CD14-positive monocyte (primary cell): ENCODE measurements around the gene CNST. TPM values are rescaled to one million over a fixed set of nuclear protein-coding genes. Genes with fewer than 3 reads are reported as not detected.

ENCODE experiments used
- DNase-seq, 3 donors: peaks; one replicate each; pipeline ENCODE4 v3.0.0-alpha.2; 2011 to 2022
- H2AFZ ChIP-seq: 2 replicates; pipeline ENCODE4 v1.6.0; 2012; ENCODE audit warnings: mild to moderate bottlenecking, low read depth, low read length, inconsistent platforms; ENCODE audit not compliant: insufficient read depth, poor library complexity, severe bottlenecking
- H3K27ac ChIP-seq, 2 donors: 1 replicate in 1 of 2; 2 replicates in 1 of 2; pipeline ENCODE4 v1.5.1; 2012 to 2013; ENCODE audit warnings: low read length in 2 of 2, control low read depth in 1 of 2, inconsistent platforms in 1 of 2, low read depth in 1 of 2, mild to moderate bottlenecking in 1 of 2
- H3K27me3 ChIP-seq, 2 donors: one replicate each; pipeline versions ENCODE4 v1.6.0 to v1.6.1; 2011 to 2013; ENCODE audit warnings: low read length in 2 of 2; ENCODE audit not compliant: control insufficient read depth in 2 of 2, insufficient read depth in 2 of 2
- H3K36me3 ChIP-seq, 2 donors: replicated peaks in 1 of 2; 1 replicate in 1 of 2; 2 replicates in 1 of 2; pipeline versions ENCODE4 v1.5.1 to v1.6.1; 2012 to 2013; ENCODE audit warnings: low read length in 2 of 2, control low read depth in 1 of 2, inconsistent platforms in 1 of 2, mild to moderate bottlenecking in 1 of 2; ENCODE audit not compliant: insufficient read depth in 2 of 2, control insufficient read depth in 1 of 2
- H3K4me1 ChIP-seq, 2 donors: 1 replicate in 1 of 2; 2 replicates in 1 of 2; pipeline versions ENCODE4 v1.5.1 to v1.6.1; 2012 to 2013; ENCODE audit warnings: low read length in 2 of 2, control low read depth in 1 of 2, inconsistent platforms in 1 of 2, mild to moderate bottlenecking in 1 of 2, moderate library complexity in 1 of 2; ENCODE audit not compliant: insufficient read depth in 2 of 2, control insufficient read depth in 1 of 2
- H3K4me2 ChIP-seq: replicated peaks from 2 replicates; pipeline ENCODE3; 2012; ENCODE audit warnings: low read length, moderate library complexity, mild to moderate bottlenecking; ENCODE audit not compliant: poor library complexity, severe bottlenecking; ENCODE audit errors: extremely low read depth
- H3K4me3 ChIP-seq, 3 experiments: fragments of 200-600 bp in 1 of 3; sonication (generic) in 1 of 3; replicated peaks in 1 of 3; 1 replicate in 2 of 3; 2 replicates in 1 of 3; pipeline ENCODE4 v1.5.1; 2011 to 2013; ENCODE audit warnings: low read length in 3 of 3, mild to moderate bottlenecking in 3 of 3, control low read depth in 2 of 3, low read depth in 2 of 3, inconsistent platforms in 1 of 3, moderate library complexity in 1 of 3
- H3K79me2 ChIP-seq: 2 replicates; pipeline ENCODE4 v1.6.0; 2012; ENCODE audit warnings: mild to moderate bottlenecking, control low read depth, inconsistent platforms, low read length, moderate library complexity; ENCODE audit not compliant: insufficient read depth
- H3K9ac ChIP-seq: 2 replicates; pipeline ENCODE4 v1.6.0; 2017; ENCODE audit warnings: low read length, mild to moderate bottlenecking; ENCODE audit not compliant: insufficient read depth, poor library complexity, severe bottlenecking
- H3K9me3 ChIP-seq, 2 donors: replicated peaks in 1 of 2; 1 replicate in 1 of 2; 2 replicates in 1 of 2; pipeline versions ENCODE4 v1.5.1 to v1.6.1; 2012 to 2013; ENCODE audit warnings: low read length in 2 of 2, control low read depth in 1 of 2; ENCODE audit not compliant: control insufficient read depth in 1 of 2, insufficient read depth in 1 of 2
- H4K20me1 ChIP-seq: 2 replicates; pipeline ENCODE4 v1.6.0; 2012; ENCODE audit warnings: mild to moderate bottlenecking, low read length, control low read depth, moderate library complexity; ENCODE audit not compliant: insufficient read depth
- H3K27ac Mint-ChIP-seq, 7 donors: one replicate each; pipeline ENCODE4 v1.8.0; 2020; ENCODE audit warnings: mild to moderate bottlenecking in 7 of 7, mixed read lengths in 7 of 7, moderate library complexity in 6 of 7, inconsistent platforms in 2 of 7
- H3K27me3 Mint-ChIP-seq, 3 donors: one replicate each; pipeline ENCODE4 v1.8.0; 2021 to 2022; ENCODE audit warnings: low read depth in 3 of 3, mild to moderate bottlenecking in 3 of 3, mixed read lengths in 3 of 3, moderate library complexity in 3 of 3, inconsistent platforms in 1 of 3
- H3K36me3 Mint-ChIP-seq, 2 donors: one replicate each; pipeline ENCODE4 v1.8.0; 2020; ENCODE audit warnings: mixed read lengths in 2 of 2, inconsistent platforms in 1 of 2, mild to moderate bottlenecking in 1 of 2
- H3K4me1 Mint-ChIP-seq: one replicate; pipeline ENCODE4 v1.8.0; 2020; ENCODE audit warnings: mild to moderate bottlenecking, mixed read lengths
- H3K4me3 Mint-ChIP-seq, 2 donors: one replicate each; pipeline ENCODE4 v1.8.0; 2020; ENCODE audit warnings: mild to moderate bottlenecking in 2 of 2, mixed read lengths in 2 of 2, moderate library complexity in 1 of 2
- H3K9me3 Mint-ChIP-seq, 7 donors: one replicate each; pipeline ENCODE4 v1.8.0; 2020 to 2022; ENCODE audit warnings: mixed read lengths in 7 of 7, mild to moderate bottlenecking in 6 of 7, moderate library complexity in 6 of 7, inconsistent platforms in 2 of 7
- CTCF ChIP-seq: fragments of 200-600 bp; IDR thresholded peaks from one replicate; pipeline ENCODE4 v1.8.0; 2022; ENCODE audit warnings: antibody characterized with exemption, mild to moderate bottlenecking
- WGBS: methylation state at CpG from one replicate; pipeline ENCODE4 v1.1.5; 2013; ENCODE audit warnings: missing lambda C conversion rate; ENCODE audit not compliant: insufficient coverage; 5-methylcytosine and 5-hydroxymethylcytosine counted together
- intact Hi-C, 2 donors: fragments of 100-400 bp; cut with micrococcal nuclease; formaldehyde crosslinking; loops; one replicate each; pipeline versions ENCODE4 v1.15.0 to v1.15.1; 2023
- polyA plus RNA-seq, 3 donors: library from polyadenylated mRNA; depleted of rRNA in 1 of 3; unstranded in 2 of 3; stranded (reverse) in 1 of 3; fragments of 300-500 nt in 2 of 3; fragments of >200 nt in 1 of 3; fragmentation: Illumina TruSeq in 2 of 3; gene quantifications; 1 replicate in 2 of 3; 2 replicates in 1 of 3; pipeline ENCODE4 v1.2.3, GENCODE V29; 2012 to 2021

The CNST gene
- polyA plus RNA-seq, 3 donors, result 11.0 to 14.1 (median 13.7) TPM

- no peaks in the 10 kb centered on the region for H3K4me1 Mint-ChIP-seq
- H3K36me3 ChIP-seq, result peaks cover 73 to 94% of the 10 kb centered on the region in 2 donors
- H3K4me3 Mint-ChIP-seq, result no peak overlapping the region
- WGBS, result 93% methylated on average over 4 of the region's 16 CpGs
- H3K9me3 Mint-ChIP-seq, result peaks cover 0 to 2% (median 0%) of the 10 kb centered on the region in 7 donors
- H2AFZ ChIP-seq, result no peak overlapping the region
- peaks cover 0 to 1% (median 0%) of the 10 kb centered on the region in 3 donors for H3K27me3 Mint-ChIP-seq
- H4K20me1 ChIP-seq, result peaks cover 7% of the 10 kb centered on the region
- no peak overlapping the region for H3K27ac ChIP-seq
- no peaks in the 10 kb centered on the region for H3K4me1 ChIP-seq
- no peak overlapping the region for H3K4me3 ChIP-seq
- H3K27ac Mint-ChIP-seq, result no peak overlapping the region
- H3K79me2 ChIP-seq, result peaks cover 5% of the 10 kb centered on the region
- intact Hi-C loops, result no loop called here
- no peaks in the 10 kb centered on the region for H3K9me3 ChIP-seq
- H3K4me2 ChIP-seq, result no peak overlapping the region
- no peaks in the 10 kb centered on the region for H3K27me3 ChIP-seq
- no peak for DNase-seq
- no peak overlapping the region for H3K9ac ChIP-seq
- TF ChIP-seq CTCF, result no peak
- H3K36me3 Mint-ChIP-seq, result peaks cover 73 to 94% of the 10 kb centered on the region in 2 donors
These were observed 12.1 kb upstream of the CNST start for GRCh38 chr1:246554201-246554600.

DNA sequence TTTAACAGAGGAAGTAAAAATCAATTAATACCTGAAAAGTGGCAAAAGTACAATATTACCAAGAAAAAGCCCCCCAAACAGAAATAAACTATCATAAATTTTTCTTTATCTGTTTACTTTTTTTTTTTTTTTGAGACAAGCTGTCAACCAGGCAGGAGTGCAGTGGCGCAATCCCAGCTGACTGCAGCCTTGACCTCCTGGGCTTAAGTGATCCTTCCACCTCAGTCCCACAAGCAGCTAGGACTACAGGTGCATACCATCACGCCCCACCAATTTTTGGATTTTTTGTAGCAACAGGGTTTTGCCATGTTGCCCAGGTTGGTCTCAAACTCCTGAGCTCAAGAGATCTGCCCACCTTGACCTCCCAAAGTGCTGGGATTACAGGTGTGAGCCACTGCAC is 8.2 kb upstream of the CNST start:
- no peak for TF ChIP-seq CTCF
- Histone ChIP-seq H3K4me1 (no peaks in the 10 kb centered on the region), H4K20me1 (peaks cover 10% of the 10 kb centered on the region), H2AFZ (no peak overlapping the region), H3K79me2 (peaks cover 24% of the 10 kb centered on the region), H3K36me3 (peaks cover 64 to 90% of the 10 kb centered on the region in 2 donors), H3K4me2 (no peak overlapping the region), H3K9ac (no peak overlapping the region), H3K9me3 (no peaks in the 10 kb centered on the region), H3K27me3 (no peaks in the 10 kb centered on the region), H3K27ac (no peak overlapping the region), H3K4me3 (no peak overlapping the region)
- Mint-ChIP-seq H3K36me3 (peaks cover 60 to 84% of the 10 kb centered on the region in 2 donors), H3K9me3 (peaks cover 0 to 2% (median 0%) of the 10 kb centered on the region in 7 donors), H3K4me1 (no peaks in the 10 kb centered on the region), H3K27me3 (peaks cover 0 to 1% (median 0%) of the 10 kb centered on the region in 3 donors), H3K4me3 (no peak overlapping the region), H3K27ac (peak overlapping the region in 1 of 7 donors; percentile 32)
- intact Hi-C loops, result no loop called here
- DNase-seq, result no peak
- 100% methylated on average over 1 of the region's 2 CpGs for WGBS
